Uterus (tissue), 2 donors: ENCODE data around the gene STIM1.

ENCODE experiments used
- CTCF ChIP-seq, 4 experiments: fragments of 200-600 bp in 2 of 4; fragments of 450-650 bp in 2 of 4; sonication (generic) in 2 of 4; IDR thresholded peaks; one replicate each; pipeline ENCODE4 v1.5.1; 2016 to 2019; ENCODE audit warnings: antibody characterized with exemption in 4 of 4, mild to moderate bottlenecking in 2 of 4, moderate library complexity in 1 of 4
- POLR2A ChIP-seq, 2 donors: fragments of 450-650 bp; IDR thresholded peaks; one replicate each; pipeline ENCODE4 v1.6.1; 2016; ENCODE audit warnings: antibody characterized with exemption in 2 of 2, mild to moderate bottlenecking in 1 of 2, moderate library complexity in 1 of 2

- TF ChIP-seq POLR2A (IDR thresholded peaks at IDR 0.05) = no peak
- TF ChIP-seq CTCF (IDR thresholded peaks at IDR 0.05) = no peak
These were observed 71.1 kb downstream of the STIM1 start for GRCh38 chr11:3926458-3927095.
